Effector CD8-positive, alpha-beta T cell (primary cell): ENCODE measurements around the gene CCDC88C.

Experiments used
- DNase-seq: peaks from one replicate; lab custom pipeline; 2025; lab: John Stamatoyannopoulos, UW

Gene CCDC88C

GRCh38 chr14:91377700-91378652 is 39.6 kb downstream of the CCDC88C start:
- no peak for DNase-seq

- DNase-seq: no peak
Observed at GRCh38 chr14:91376547-91377477, 40.8 kb downstream of the CCDC88C start.

- no peak for DNase-seq
Observed at GRCh38 chr14:91375720-91376452, 41.7 kb downstream of the CCDC88C start.

- no peak for DNase-seq
Observed at GRCh38 chr14:91374879-91375702, 42.5 kb downstream of the CCDC88C start.

- DNase-seq: no peak
Observed at GRCh38 chr14:91374287-91374878, 43.2 kb downstream of the CCDC88C start.

GRCh38 chr14:91373591-91374254 is 43.9 kb downstream of the CCDC88C start:
- DNase-seq: no peak

GRCh38 chr14:91372671-91373495 is 44.7 kb downstream of the CCDC88C start:
- no peak for DNase-seq

- DNase-seq: no peak
Observed at GRCh38 chr14:91371990-91372375, 45.6 kb downstream of the CCDC88C start.

GRCh38 chr14:91371011-91371989 is 46.3 kb downstream of the CCDC88C start:
- no peak for DNase-seq

GRCh38 chr14:91369628-91370445 is 47.8 kb downstream of the CCDC88C start:
- DNase-seq: no peak

GRCh38 chr14:91368776-91369416 is 48.7 kb downstream of the CCDC88C start:
- no peak for DNase-seq

GRCh38 chr14:91367173-91368171 is 50.1 kb downstream of the CCDC88C start:
- peak; percentile 50 for DNase-seq

GRCh38 chr14:91366749-91367148 is 50.9 kb downstream of the CCDC88C start:
- DNase-seq: no peak

- no peak for DNase-seq
Observed at GRCh38 chr14:91365552-91365951, 52.1 kb downstream of the CCDC88C start.
